Medulla oblongata (tissue), 1 donor: ENCODE measurements around the gene DLK1.

ENCODE experiments used
- DNase-seq: peaks from one replicate; pipeline ENCODE4 v3.0.0-alpha.2; 2015; ENCODE audit errors: extremely low spot score

DLK1 gene

GRCh38 chr14:100762089-100762515 lies 35.4 kb downstream of the DLK1 start:
- no peak for DNase-seq

DNA sequence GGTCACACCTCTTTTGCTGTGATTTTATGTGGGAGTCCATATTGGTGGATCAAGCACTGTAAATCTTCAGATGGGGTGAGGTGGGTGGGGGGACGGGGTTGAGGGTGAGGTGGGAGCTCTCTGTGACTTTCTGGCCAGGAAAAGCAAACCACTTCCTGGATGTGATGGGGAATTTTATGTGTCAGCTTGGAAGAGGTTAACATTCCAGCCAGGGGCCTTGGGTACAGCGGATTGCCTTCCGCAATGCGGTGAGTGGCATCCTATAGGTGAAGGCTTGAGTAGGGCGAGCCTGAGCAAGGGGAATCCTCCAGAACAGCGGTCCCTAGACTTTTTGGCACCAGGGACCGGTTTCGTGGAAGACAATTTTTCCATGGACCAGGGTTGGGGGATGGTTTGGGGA lies 36.2 kb downstream of the DLK1 start:
- DNase-seq: no peak

GRCh38 chr14:100764471-100765115 lies 37.9 kb downstream of the DLK1 start:
- DNase-seq: no peak

- no peak for DNase-seq
Measured at GRCh38 chr14:100765296-100765695, 38.6 kb downstream of the DLK1 start.

DNA sequence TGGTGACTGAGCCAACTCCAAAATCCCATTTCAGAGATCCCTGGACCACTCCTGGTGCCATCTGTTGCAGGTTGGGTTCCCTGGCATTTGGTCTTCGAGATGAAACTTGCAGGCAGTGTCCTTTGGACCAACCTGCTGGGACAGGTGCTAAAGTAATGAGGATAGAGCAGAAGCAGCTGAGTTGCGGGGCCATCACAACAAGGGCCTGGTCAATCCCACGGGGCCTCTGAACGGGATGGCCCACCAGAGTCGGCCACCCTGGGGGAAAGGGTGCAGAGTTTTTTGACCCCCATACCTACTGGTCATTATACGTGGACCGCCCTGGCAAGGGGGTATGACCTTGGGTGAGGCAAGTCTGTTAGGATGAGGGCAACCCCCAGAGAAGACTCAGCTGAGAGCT lies 39.3 kb downstream of the DLK1 start:
- DNase-seq: no peak

- DNase-seq: no peak
Measured at GRCh38 chr14:100767003-100767787, 40.5 kb downstream of the DLK1 start.

DNA sequence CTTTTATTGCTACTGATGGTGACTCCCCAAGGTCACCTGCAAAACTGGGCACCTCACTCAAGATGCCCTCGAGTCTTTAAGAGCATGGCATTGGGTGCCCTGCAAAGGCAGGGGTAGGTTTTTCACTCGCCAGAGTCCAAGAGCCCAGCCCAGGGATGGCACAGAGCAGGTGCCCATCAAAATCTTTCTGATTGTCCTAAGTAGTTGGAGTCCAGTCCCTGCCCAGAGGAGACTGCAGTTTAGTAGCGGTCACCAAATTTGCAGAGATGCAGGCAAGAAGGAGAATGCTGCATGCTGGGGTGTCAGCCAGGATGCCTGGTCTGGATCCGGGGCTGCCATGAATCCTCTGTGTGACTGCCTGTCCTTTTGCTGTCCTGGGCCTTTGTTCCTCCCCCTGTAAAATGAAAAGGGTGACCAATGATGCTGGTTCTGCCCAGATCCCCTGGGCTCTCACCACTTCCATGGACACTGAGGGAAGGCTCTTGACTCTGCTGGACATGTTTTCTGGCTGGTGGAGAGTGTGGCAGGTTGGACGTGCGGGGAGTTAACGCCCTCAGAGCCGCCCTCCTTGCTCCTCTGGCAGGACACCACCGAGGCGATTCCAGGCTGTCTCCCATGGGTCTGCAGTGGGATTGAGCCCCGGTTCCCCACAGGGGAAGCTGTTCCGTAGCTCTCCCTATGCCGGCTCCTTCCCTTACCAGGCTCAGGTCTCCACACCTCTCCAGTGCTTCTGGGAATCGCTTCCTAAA lies 41.3 kb downstream of the DLK1 start:
- DNase-seq: no peak

DNA sequence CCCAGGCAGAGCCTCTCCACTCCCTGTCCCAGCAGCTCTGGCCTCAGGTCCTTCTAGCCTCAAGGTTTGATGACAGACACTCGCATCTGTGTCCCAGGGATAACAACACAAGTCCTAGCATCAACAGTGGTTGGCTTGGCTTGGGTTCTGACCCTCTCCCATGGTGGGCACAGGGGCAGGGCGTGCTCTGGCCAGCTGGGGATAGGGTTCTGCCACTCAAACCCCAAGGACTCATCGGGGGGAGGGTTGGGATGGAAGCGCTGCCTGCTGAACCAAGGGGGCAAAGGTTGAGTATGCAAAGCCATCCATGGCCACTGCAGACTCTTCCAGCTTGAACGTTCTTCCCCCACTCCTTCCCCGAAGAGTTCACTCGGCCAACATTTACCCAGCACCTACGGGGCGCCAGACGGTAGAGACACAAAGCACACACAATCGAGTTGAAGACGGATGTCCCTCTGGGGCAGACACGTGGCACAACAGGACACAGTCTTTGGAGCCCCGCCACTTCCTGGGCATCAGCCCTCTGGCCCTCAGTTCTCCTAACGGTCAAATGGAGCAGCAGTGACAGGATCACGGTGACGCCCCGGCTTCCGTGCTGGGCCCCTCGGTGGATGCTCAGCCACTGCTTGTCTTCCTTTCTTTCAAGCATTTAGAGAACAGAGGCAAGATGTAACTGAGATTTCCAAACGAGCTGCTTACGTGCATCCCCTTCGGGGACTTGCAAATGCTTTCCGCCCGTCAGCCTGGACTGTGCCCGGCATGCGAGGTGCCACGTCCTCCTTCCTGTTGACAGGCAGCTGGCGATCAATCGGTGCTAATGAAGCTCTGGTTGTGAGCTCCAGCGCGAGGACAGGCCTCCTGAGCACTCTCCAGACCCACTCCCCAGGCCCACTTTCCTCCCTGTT lies 42.6 kb downstream of the DLK1 start:
- no peak for DNase-seq

DNA sequence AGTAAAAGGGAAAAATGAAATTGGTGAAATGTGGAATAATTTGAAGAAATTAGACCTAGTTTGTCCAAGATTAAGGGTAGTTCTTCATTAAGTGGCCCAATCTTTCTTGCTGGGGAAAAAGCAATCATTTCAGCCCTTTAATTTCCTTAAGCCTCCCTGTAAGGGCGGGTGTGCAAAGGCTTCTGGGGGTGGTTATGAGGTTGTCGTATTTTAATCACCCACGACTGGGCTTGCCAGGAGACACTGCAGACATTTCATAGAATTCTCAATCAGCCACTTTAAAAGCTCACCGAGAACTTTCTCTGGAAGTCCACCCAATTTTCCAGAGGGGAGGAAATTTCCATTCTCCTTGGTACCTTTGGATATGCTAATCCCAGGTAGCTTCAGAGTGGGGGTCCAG lies 43.4 kb downstream of the DLK1 start:
- DNase-seq: no peak

DNA sequence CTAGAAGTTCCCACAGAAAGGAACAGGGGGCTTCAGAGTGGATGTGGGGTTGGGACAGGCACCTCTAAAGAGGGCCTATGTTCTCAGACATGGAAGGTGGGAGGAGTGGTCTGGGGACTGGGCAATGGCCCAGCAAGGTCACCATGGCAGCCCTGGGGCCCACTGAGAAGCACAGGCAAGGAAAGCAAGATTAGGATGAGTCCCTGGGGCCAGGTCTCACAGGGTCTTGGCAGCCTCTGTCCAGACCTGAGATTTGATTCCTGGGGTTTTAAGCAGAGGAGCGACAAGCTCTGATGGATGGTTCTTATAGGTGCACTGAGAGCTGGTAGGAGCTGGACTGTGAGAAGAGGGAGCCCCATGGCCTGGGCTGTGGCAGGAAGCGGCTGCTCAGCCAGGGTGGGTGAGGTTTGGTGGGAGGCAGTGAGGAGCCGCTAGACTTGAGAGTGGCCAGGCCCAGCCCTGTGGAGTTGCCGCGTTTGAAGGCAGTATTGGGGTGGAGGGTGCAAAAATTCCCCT lies 44.0 kb downstream of the DLK1 start:
- no peak for DNase-seq

DNA sequence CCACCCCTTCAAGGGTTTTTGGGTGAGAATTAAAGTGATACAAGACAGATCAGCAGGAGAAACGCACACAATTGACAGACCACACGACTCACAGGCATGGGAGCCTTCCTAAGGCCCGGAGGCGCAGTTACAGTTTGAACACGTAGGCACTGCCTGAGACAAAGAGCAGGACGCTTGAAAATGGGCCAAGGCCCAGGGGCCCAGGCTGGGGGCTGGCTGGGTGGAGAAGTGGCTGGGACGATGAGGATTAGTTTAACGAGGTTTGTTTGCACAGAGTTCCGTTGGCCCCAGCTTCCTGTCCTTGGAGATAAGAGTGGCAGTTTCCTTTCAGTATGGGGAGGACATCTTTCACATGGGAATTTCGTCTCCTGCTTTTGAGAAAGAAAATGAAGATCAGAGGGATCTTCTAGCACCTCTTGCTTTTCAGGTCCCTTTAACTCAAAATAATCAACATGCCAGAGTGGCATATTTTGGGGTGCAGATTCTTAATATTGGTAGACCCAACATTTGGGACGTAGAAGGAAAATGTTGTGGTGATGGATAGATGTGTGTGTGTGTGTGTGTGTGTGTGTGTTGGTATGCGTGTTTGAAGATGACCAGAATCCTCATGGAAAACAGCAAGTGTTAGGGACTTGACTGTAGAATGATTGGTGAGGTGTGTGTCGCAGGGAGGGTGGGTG lies 44.6 kb downstream of the DLK1 start:
- no peak for DNase-seq

GRCh38 chr14:100772607-100773165 lies 46.0 kb downstream of the DLK1 start:
- DNase-seq: no peak

GRCh38 chr14:100773331-100774163 lies 46.9 kb downstream of the DLK1 start:
- DNase-seq: no peak

DNA sequence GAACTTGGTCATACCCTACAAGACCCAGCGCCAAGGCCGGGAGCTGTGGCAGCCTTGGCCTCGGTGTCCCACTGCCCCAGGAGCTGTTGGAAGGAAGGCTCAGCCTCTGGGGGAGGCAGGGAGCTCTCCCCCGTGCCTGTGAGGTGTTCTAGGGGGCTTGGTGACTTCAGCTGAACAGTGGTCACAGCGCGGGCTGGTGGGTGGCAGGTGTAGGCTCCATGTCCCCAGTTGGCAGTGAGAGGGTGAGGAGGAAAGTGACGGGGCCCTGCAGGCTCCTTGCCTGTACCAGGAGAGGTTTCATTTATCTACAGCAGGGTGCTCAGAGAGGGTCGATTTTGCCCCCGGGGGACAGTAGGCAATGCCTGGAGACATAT lies 47.5 kb downstream of the DLK1 start:
- no peak for DNase-seq

DNA sequence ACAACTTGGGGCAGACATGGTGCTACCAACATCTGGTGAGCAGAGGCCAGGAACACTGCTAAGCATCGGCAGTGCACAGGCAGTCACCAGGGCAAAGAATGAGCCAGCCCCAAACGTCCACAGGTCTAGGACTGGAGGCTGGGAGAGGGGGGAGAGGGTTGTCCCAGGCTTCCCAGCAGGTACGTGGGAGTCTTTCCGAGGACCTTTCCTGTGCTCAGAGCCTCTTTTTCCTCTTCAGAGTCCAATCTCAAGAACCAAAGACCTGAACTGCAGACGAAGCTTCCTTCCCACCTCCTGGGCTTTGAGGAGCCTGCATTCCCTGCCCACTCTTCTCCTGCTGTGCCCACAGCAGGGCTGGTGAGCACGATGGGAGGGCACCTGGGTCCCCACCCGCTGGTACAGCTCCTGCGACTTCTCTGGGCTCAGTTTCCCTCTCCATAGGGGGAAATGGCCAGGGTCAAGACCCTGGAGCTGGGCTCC lies 48.7 kb downstream of the DLK1 start:
- no peak for DNase-seq

GRCh38 chr14:100775831-100776591 lies 49.3 kb downstream of the DLK1 start:
- no peak for DNase-seq

GRCh38 chr14:100776681-100777365 lies 50.1 kb downstream of the DLK1 start:
- DNase-seq: no peak

DNA sequence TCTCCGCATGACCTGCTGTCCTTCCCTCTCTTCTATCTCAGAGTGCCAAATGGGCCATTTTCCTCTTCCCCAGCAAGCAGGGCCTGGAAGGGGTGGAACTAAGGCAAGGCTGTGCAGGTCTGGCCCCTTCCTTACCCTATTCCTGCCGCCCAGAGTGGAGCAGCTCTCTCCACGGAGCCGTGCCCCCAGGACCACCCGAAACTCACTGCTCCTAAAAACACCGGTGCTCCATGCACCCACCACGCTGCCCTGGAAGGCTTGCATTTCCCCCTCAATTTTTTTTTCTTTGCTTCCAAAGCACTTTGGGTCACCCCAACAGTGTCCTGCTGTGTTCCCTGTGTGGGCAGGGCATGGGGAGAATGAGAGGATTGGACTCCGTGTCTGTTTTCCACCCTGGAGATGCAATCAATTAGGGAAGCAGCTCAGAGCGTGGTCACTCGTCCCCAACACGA lies 50.7 kb downstream of the DLK1 start:
- DNase-seq: no peak
